Embryonic facial prominence (tissue), 1 donor: ENCODE results near the gene MZF1.
"Not testable (repeated sequence)": the region's sequence is repeated elsewhere in the genome, so short reads cannot be mapped to it uniquely, and the experiment has no call there.

ENCODE experiments used
- DNase-seq: peaks from one replicate; pipeline ENCODE4 v3.0.0-alpha.2; 2016; ENCODE audit errors: extremely low spot score

MZF1 gene

DNA sequence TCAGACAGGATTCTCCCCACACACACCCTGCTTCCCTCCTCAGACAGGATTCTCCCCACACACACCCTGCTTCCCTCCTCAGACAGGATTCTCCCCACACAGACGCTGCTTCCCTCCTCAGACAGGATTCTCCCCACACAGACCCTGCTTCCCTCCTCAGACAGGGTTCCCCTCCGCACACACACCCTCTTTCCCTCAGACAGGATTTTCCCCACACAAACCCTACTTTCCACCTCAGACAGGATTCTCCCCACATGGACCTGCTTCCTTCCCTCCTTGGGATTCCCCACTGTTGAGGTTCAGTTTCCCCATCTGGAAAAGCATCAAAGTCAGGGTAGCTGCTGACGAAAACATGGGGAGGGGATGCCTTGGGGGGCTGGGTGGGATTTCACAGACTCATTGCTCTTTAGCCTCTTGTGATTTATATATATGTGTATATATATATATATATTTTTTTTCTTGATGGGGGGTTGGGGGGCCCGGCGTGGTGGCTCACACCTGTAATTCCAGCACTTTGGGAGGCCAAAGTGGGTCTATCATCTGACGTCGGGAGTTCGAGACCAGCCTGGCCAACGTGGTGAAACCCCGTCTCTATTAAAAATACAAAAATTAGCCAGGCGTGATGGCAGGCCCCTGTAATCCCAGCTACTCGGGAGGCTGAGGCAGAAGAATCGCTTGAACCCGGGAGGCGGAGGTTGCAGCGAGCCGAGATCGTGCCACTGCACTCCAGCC is 30.3 kb downstream of the MZF1 start:
- DNase-seq: not testable (repeated sequence)

DNA sequence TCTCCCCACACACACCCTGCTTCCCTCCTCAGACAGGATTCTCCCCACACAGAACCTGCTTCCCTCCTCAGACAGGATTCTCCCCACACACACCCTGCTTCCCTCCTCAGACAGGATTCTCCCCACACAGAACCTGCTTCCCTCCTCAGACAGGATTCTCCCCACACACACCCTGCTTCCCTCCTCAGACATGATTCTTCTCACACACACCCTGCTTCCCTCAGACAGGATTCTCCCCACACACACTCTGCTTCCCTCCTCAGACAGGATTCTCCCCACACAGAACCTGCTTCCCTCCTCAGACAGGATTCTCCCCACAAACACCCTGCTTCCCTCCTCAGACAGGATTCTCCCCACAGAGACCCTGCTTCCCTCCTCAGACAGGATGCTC is 34.0 kb downstream of the MZF1 start:
- DNase-seq: not testable (repeated sequence)

DNA sequence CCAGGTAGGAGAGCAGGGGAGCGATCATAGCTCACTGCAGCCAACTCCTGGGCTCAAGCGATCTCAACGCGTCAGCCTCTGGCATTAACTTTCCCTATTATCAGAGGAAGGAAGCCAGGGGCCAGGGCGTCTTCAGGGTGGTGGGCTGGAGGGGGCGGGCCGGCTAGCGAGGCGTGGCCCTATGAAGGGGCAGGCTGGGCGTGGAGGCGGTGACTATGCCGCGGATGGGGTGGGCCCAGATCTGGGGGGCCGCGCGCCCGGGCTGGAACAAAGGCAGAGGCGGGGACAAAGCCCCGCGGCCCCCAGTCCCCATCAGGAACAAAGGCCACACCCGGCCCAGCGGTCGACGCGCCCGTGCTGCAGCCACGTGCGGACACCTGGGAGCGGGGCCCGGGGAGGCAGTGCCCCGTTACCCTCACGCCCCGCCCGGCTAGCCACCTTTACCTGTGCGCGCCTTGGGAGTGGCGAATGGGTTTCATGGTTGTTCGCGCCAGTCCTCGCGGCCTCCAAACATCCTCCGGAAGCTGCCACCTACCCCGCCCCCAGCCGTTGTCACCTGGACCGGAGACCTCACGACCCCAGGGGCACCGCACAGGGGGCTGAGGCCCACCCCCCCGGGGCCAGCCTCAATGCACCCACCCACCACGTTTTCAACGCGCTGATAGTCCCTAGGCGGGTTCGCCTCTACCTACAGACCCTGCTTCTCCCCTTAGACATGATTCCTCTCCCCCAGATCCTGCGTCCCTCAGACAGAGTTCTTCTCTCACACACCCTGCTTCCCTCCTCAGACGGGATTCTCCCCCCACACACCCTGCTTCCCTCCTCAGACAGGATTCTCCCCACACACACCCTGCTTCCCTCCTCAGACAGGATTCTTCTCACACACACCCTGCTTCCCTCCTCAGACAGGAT is 34.6 kb downstream of the MZF1 start:
- DNase-seq: no peak

DNA sequence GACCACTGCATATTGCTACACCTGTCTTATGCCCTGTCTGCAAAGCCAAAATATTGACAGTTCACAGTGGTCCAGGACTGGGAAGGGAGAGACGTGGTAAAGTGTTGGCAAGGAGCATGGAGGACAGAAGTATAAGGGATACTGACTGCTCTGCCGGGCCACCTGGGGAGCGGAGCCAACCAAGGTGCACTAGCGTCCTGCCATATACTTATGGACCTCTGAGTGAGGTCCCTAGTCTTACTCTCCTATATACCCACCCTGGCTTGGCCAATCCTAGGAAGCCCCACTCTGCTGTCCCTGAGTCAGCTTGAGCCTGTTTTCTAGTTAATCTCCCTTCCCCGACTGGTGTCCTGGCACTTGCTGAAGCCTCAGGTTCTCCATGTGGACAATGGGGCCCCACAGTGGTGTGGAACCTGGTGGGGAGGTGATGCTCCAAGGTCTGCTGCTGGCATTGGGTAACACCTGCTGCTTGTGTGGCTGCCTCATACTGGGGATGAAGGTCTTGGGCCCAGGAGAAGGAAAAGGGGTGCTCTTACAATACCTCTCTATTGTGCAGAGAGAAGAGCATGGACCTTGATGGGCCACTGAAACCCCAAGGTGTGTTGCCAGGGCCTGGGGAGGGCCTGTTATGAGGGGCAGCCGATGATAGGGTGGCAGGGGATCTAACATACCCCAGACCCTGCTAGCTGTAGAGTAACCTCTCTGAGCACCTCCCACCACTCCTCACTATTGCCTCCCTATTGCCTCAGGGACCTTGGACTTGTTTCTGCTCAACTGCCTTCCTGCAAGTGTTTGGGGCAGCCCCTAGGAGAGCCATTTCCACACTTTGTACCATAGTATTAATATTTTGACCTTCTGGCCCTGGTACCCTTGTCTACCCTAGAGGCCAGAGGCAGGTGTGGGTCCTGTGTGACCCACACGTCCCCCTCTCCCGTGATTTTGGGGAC is 36.0 kb downstream of the MZF1 start:
- DNase-seq: no peak

DNA sequence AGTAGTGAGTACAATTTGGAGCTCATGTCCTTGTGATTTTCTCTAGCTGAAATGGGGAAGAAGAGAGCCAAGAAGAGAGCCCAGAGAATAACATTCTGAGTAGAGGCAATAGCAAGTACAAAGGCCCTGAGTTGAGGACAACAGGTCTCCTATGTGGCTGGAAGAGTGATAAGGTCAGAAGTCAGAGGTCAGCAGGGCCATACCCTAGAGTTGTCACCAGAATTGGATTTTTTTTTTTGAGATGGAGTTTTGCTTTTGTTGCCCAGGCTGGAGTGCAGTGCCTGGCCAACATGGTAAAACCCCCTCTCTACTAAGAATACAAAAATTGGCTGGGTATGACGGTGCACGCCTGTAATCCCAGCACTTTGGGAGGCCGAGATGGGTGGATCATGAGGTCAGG is 37.3 kb downstream of the MZF1 start:
- no peak for DNase-seq

DNA sequence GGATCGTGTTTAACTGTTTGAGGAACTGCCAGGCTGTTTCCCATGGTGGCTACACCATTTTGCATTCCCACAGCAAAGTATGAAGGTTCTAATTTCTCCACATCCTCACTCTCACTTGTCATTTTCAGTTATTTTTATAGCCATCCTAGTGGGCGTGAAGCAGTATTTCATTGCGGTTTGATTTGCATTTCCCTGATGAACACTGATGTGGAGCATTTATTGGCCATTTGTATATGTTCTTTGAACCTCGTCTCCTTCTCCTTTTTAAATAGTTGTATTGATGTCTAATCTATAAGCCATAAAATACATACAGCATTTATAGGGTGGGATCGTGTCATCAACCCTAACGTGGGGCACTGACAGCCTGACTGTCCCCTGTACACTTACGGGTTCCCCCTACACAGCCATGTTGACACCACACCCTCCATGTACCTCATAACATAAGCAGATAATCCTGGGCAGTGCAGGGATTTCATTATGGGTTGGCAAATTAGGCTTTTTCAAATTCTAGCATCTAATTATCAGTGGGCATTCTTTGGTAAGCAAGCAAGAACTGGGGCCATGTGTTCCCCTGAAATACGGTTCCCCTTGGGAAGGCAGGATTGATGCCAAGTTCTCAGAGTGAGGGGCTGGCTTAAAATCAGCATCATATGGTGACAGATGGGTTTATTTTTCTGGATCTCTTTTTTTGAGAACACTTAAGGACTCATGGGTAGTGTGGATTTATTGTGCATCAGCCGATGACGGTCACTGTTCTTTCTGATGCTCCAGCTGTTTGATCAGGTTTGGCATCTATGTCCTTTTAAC is 41.9 kb downstream of the MZF1 start:
- no peak for DNase-seq

DNA sequence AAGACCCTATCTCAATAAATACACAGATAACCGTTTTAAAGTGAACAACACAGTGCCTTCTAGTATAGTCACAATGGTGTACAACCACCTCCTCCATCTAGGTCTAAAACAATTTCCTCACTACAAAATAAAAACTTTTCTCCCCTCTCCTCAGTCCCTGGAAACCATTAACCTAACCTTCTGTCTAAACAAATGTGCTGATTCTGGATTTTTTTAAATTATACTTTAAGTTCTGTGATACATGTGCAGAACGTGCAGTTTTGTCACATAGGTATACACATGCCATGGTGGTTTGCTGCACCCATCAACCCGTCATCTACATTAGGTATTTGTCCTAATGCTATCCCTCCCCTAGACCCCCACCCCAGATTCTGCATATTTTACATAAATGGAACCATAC is 43.7 kb downstream of the MZF1 start:
- no peak for DNase-seq

DNA sequence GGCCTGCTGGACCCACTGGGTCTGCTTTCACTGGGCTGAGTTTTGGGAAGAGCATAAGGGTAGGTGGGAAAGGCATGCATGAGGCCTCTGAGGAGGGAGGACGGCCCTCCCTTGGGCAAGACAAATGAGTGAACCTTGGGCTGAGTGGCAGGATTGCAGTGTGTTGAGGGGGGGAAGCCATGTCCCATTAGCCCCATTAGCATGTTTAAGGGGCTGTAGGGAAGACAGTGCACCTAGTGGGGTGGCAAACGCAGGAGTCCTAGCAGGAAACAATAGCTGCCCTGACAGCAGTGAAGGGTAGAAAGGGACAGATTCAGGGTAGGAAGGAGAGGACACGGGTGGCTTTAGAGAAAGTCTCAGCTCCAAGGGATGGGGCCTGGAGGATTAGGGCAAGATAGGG is 50.4 kb downstream of the MZF1 start:
- DNase-seq: no peak

DNA sequence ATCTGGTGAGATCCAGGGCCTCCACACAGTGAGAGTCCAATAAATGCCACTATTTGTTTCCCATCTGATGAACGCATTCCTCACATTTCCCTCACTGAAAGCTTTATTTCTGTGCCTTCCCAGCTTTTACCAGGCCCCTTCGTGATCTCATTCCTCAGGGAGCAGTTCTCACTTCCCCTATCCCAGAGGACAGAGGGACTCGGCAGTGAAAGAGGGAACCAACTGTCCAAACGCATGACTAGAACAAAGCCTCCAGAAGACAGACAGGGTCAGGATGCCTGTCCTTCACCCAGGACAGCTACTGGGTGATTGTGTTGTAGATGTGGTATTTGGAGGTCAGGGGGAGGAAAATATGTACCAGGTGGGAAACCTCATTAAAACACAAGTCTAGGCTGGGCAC is 51.5 kb downstream of the MZF1 start:
- DNase-seq: no peak

DNA sequence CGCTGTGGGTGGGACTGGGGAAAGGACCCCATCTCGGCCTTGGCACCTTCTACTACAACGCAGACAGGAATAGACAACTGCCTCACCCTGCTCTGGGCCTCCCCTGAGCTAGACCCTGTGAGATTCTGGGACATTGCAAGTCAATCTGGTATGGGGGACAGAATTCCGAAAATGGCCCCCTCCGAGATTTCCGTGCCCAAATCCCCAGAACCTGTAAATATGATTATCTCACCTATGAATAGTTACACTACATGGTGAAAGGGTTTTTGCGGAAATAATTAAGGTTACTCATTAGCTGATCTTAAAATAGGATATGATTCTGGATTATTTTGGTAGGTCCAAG is 52.9 kb downstream of the MZF1 start:
- no peak for DNase-seq

DNA sequence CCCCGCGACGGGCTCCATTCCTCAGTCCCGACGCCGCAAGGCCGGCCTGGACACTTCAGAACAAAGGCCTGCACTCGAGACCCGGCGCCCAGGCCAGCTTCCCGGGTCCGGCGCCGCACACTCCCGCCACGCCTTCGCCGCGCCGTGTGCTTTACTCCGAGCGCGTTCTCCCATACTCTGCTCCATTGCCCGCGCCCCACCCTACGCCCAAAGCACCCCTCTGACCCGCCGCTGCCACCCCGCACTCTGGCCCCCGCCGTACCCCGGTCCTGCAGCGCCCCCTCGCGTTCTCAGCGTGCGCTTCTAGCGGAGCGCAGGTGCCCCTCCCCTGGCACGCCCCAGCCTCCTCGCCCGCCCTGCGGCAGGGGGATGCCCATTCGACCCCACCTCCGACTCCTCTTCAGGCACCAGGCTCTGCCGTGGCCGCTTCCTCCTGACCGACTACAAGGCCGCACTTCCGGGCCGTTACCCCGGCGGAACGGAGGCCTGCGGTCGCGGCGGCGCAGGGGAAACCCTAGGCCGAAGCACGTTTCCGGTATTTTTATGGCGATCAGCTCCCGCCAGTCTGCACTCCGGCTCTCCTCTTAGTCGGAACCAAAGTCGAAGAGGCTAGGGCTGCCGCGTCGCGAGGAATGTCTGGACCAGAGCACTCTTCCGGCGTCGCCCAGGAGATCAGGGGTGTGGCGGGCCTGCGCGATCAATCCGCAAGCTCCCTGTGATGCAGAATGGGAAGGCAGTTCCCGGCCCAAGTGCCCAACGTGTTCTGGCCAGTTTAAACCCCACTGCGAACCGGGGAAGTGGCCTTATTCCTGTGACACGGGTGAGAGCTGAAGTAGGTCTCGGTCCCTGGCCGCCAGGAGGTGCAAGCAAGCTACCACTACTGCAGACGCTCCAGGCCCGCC is 53.5 kb downstream of the MZF1 start, which contains the start of gene ZBTB45:
Gene ZBTB45, minus strand, starts transcription at position 456 of the 902 bp plus-strand sequence. CDS start 2,137 bp downstream, outside the sequence.
- DNase-seq: peak; percentile 96

DNA sequence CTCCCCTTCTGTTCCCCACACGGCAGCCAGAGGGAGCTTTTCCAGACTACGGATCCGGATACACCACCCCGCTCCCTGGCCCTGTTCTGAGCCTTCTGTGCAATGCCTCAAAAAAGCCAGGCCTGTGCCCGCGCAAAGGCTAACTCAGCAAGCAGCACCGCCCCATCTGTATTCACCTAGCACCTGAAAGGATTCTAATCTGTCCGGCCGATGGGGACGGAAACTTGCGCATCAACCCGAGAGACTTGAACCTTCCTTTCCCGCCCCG is 54.1 kb downstream of the MZF1 start:
- peak; percentile 54 for DNase-seq

DNA sequence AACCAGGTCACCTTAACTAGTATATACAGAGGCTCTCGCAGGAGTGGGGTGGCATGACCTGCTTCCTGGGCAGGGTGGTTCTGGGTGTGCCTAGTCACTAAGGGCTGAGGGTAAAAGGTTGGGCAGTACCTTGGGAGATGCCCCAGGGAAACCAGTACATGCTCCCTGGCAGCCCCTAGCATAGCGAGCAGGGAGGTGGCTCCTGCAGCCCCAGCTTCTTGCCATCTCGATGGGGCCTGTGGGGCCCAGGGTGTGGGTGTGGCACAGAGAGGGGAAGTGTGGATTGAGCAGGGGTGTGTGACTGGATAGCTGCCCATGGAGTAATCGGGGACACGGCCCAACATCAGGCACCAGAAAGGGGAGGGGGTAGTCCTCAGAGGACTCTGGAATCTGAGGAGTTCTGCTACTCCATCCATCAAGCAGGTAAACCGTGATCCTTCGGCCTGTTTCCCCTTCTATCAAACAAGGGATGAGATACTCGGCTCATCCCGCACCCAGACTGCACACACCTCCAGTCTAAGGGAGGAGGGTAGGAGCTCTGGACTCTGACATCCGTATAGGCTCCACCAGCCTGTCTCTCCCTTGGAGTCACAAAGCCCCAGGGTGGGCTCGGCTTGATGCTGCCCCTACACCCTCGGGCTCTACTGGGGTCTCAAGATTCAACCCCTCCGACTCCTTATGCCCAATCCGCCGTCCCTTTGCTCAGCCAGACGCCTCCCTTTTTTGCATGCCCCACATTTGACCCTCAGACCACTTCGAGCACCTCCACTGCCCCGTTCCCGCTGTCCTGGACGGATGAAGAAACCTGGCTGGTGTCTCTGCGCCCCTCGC is 54.7 kb downstream of the MZF1 start:
- DNase-seq: no peak

DNA sequence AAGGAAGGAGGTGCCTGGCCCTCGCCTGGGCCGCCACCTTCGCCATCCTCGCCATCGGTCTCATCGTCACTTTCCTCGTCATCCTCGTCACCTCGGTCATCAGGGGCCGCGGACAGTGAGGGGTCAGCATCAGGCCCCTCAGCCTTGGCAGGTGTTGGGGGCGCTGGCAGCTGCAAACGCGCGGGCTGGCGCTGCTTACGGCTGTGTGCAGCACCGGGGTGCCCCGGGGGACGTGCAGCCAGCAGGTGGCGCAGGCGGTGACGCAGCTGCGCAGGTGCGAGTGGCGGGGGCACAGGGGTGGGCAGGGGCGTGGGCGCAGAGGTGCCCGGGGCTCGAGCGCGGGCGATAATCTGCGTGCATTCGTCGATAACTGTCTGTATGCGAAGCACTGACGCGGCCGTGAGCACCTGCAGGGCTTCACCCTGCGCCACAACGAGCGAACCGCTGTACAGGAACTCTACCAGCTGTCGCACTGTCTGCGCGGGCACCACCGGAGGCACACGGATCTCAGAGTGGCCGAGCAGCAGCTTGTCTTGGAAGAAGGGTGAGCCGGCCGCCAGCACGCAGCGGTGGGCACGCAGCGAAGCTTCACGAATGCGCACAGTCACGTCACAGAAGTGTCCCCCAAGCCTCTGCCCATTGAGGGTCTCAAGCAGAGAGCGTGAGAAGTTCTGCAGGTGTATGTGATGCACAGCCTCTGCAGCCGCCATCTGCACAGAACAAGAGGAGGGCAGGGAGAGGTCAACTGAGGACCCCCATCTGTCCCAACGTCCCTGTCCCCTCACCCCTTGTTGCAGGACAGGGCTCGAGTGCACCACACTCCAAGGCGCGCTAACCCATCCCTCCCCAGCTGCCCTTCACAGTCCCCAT is 55.9 kb downstream of the MZF1 start:
- no peak for DNase-seq

DNA sequence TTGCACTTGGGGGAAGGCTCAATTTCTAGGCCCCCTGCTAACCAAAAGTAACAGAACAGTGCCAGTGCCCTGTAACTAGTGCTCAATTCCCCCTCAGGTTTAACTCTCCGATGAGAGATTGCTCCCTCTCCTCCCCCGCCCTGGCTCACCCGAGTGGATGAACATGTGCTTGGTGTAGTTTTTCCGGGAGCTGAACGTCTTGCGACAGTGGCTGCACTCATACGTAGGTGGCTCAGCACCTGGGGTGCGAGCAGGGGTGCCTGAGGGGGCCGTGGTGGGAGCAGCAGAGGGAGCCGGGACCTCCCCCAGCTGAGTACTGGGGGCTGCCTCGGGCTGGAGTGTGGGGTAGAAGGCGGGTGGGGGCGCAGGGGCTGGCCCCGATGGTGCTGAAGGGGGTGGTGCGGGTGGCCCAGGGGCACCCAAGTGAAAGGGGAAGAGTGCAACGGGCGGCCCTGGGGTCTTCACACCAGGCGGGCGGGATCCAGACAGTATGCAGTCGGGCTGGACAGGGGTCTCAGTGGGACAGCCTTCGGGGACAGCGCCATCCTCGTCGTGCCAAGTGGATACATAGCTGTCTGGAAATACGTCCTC is 56.8 kb downstream of the MZF1 start:
- DNase-seq: no peak

DNA sequence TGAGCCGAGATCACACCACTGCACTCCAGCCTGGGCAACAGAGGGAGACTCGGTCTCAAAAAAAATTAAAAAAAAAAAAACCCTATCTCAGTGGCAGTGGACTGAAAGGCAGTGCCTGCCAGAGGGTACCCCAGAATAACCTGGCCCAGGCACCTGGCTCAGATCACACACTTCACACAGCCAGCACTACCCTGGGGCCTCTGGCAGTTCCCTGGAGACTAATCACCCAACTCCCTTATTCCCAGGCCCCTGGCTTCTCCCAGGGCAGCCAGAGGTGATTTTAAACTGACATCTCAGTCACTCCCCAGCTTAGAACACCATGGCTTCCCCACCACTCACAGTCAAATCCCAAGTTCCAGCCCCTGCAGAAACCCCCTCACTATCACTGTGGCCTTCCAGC is 57.9 kb downstream of the MZF1 start:
- no peak for DNase-seq

DNA sequence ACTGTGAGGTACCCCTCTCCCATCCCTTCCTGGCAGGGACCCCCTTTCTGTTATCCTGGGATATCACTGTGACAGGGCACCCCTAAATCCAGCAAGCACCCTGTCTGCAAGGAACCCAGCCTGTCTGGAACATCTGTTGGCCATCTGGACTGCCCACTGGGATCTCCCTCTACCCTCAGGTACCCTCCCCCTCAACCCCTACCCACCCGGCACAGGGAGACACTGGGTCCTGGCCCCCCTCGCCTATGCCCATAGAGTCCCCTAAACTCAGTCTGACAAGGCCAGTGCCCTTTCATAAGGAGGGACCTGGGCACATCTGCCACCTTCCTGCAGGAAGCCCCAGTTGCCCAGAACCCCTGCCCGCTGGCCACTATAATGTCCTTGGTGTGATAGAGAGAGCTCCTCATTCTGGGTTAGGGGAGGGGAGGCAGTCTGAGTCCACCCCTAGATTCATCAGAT is 58.5 kb downstream of the MZF1 start:
- DNase-seq: no peak
